SHP77 (cell line): ENCODE measurements around the gene FYN.
"Not testable (repeated sequence)": the region's sequence is repeated elsewhere in the genome, so short reads cannot be mapped to it uniquely, and the experiment has no call there.

Source experiments
- DNase-seq, 2 experiments: peaks; one replicate each; lab custom pipeline; 2025; lab: John Stamatoyannopoulos, UW

FYN gene

GRCh38 chr6:111660531-111660930 lies 212.7 kb downstream of the FYN start:
- DNase-seq, result no peak

DNA sequence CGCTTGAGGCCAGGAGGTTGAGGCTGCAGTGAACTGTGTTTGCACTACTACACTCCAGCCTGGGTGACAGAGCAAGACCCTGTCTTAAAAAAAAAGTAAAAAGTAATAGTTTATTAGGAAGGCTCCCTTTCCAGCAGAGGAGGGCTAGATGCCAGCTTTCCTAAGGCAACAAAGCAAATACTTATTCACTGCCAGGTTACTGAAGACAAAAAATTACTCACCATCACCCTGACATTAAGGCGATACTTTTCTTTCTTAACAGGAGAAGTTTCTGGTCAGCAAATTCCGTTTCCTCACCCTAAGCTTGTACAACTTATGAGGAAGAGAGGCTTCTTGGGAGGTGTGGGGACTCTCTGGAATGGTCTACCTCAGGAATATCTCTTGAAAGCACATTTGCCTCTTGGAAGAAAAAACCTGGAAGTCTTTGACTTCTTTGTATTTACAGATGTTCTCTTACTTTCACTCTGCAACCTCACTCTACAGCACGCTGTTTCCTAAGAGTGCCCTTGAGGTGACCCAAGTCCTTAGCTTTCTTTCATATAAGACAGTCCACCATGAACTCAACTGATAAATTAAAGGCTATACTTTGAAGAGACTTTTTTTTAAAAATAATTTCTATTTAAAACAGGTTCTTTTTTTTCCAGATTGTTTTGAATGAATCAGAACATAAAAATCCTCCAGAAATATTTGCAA lies 214.6 kb downstream of the FYN start:
- no peak for DNase-seq

GRCh38 chr6:111657146-111657545 lies 216.1 kb downstream of the FYN start:
- DNase-seq, result no peak

GRCh38 chr6:111653979-111654378 lies 219.3 kb downstream of the FYN start:
- no peak for DNase-seq

DNA sequence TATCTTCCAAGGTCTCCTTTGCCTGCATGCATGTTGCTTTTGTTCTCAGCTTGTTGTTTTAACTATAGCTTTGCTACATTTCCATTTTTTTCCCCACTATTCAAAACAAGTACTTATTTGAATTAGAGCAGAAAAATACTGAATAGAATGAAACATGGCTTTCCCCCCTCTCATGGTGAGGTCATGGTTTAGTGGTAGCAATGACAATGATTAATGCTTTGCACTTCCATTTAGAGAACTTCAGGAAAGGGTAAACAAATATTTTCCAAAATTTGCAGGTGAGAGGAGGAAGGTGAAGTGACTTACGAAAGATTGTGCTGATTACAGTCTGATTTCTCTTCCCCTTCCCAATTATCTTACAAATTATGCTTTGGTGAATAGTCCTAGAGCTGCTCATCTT lies 219.8 kb downstream of the FYN start:
- no peak for DNase-seq

- DNase-seq, result no peak
Measured at GRCh38 chr6:111652156-111652555, 221.1 kb downstream of the FYN start.

- DNase-seq, result no peak
Measured at GRCh38 chr6:111651185-111652034, 221.8 kb downstream of the FYN start.

DNA sequence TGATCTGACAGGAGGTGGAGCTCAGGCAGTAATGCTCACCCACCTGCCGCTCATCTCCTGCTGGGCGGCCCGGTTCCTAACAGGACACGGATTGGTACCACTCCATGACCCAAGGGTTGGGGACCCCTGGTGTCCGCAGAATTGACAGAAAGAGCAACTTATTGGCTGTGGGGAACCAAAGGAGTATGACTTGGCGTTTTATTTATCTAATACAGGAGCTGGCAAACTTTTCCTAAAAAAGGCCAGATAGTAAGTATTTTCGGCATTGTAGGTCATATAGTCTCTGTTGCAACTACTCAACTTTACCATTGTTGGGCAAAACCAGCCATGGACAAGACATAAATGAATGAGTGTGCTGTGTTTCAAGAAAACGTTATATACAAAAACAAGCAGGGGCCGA lies 223.2 kb downstream of the FYN start:
- no peak for DNase-seq

GRCh38 chr6:111648100-111648499 lies 225.2 kb downstream of the FYN start:
- no peak for DNase-seq

DNA sequence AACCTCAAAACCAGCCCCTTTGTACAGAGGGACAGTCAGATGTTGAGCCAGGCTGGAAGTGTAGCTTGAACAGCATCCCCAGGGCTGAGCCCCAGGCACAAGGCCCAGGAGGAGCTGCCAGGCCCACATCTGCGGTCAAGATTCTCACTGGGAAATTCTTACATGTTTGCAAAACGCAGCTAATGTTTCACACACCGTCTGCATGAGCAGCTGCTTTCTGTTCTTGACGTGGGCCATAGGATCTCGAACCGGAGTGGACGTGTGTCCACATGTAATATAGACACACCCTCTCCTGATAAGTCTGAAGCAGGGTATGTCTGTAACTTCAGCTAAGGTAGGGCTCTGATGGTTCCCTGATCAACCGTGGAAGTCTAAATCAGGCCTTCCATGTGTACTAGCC lies 226.3 kb downstream of the FYN start:
- DNase-seq, result no peak

GRCh38 chr6:111646034-111646433 lies 227.2 kb downstream of the FYN start:
- DNase-seq, result no peak

- no peak for DNase-seq
Measured at GRCh38 chr6:111644893-111645430, 228.3 kb downstream of the FYN start.

- peak; percentile 55 to 63 for DNase-seq
Measured at GRCh38 chr6:111642463-111643158, 230.6 kb downstream of the FYN start.

DNA sequence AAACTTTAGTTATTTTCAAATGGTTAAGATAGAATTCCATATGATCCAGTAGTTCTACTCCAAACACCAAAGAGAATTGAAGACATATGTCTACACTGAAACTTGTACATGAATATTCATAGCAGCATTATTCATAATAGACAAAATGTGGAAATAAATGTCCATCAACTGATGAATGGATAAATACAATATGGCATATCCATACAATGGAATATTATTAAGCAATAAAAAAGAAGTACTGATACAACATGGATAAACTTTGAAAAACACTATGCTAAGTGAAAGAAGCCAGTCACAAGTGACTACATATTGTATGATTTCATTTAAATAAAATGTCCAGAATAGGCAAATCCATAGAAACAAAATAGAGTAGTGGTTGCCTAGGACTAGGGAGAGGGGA lies 234.0 kb downstream of the FYN start:
- DNase-seq, result no peak

DNA sequence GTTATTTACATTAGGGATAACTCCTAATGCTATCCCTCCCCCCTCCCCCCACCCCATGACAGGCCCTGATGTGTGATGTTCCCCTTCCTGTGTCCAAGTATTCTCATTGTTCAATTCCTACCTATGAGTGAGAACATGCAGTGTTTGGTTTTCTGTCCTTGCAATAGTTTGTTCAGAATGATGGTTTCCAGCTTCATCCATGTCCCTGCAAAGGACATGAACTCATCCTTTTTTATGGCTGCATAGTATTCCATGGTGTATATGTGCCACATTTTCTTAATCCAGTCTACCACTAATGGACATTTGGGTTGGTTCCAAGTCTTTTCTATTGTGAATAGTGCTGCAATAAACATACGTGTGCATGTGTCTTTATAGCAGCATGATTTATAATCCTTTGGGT lies 238.3 kb downstream of the FYN start:
- DNase-seq, result not testable (repeated sequence)

- no peak for DNase-seq
Measured at GRCh38 chr6:111633822-111634221, 239.4 kb downstream of the FYN start.

DNA sequence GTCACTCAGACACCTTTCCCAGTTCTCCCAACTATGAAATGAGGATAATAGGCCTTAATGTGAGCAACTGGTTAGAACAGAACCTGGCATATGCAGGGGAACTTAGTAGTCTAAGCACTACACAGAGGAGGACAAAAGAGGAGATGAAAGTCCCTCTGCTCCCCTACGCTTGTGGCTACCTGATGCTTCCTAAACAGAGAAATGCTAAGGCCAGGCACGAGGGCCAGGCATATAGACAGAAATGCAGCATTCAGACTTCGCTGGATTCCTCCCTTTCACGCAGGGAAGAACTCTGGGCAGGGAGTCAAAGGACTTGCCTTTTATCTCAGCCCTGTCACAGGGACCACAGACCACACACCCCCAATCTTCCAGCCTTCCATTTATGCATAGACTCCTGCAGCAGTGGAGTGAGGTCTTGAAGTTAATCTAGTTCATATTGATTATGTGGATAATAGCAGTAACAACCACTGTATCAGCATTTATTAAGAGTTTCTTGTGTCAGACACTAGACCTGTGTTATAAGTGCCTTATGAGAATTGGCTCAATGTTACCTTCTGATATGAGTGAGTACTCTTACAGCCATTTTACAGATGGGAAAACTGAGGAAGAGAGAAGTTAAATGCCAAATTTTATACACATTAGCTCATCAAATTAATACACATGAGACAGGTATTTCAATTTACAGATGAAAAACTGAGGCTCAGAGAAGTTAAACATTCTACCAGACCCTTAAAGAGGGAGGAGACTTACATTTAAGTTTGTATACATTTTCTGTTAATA lies 240.6 kb downstream of the FYN start:
- DNase-seq, result no peak

DNA sequence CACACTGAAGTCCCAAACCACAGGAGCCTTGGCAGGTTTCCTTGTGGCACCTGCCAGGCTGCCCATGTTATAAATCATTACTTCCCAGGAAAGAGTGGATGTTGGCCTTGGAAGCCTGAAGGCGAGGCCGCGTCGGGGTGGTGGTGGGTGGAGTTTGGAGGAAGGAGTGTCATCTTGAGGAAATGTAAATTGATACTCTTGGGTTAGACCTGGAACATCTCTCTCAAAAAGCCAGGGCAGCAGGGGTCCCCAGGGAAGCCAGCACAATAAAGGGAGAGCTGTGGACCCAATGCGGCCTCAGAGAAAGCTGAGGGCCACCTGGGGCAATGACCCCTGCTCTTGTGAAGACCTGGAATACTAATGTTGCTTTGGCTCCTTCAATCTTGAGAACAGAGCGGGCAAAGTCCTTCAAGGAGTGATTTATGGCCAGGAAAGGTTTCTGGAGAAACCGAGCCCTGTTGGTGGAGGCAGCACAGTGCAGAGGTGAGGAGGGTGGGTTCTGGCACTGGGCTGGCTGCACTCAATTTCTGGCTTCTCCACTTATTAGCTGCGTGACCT lies 241.3 kb downstream of the FYN start:
- DNase-seq, result no peak

DNA sequence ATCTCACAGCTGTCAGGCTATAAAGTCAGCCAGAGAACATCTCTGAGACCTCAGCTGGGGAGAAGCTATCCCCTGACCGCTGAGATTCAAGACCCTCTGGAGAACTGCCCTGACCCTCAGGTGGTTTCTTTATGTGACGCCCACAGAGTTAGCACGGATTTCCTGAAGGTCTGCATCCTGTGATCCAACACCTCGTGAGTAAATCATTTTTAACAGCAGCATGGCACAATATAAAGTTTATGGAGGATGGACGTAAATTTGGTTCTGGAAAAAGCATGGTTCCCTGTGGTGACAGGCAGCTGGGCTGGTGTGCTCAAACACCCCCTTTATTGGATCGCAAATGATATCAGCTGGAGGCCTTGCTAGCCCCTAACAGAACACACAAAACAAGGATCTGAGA lies 242.2 kb downstream of the FYN start:
- no peak for DNase-seq

GRCh38 chr6:111628142-111628850 lies 245.0 kb downstream of the FYN start:
- no peak for DNase-seq

GRCh38 chr6:111626441-111626840 lies 246.8 kb downstream of the FYN start:
- no peak for DNase-seq
